Measurements from ENCODE around the gene PXDN.

Gene PXDN

DNA sequence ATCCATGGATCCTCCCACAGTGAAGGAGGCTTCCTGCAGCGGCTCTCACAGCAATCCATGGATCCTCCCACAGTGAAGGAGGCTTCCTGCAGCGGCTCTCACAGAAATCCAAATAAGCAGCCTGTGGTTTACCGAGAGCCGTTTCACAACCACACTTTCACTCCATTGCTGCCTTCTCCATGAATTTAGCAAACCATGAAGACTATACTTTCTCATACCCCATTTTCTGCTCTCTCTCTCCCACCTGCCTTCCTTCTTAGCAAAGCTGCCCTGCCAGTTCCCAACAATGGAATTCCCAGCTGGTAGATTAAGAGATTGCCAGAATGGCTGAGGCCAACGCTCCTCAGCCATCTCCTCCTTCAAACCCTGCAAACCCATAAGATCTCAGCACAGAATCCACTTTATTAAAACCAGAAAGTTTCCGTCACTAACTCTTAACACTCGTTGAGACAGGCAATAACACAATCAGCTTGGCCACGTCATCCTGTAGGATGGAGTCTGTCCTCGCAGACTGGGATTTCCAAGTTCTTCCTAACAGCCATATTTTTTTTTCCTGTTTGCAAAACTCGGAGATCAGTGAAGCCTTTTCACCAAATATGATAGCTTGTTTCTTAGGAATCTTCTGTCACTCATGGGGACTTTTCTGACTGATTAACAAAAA, 162.2 kb downstream of the PXDN start:
- no peak for DNase-seq (ENCODE audit: low spot score)

Measured in ecto neural progenitor cell (in vitro differentiated cells).